ENCODE results near the gene TTLL11.

GRCh38 chr9:122128969-122129343 lies 35.8 kb upstream of the TTLL11 start:
- TF ChIP-seq MAX (IDR thresholded peaks at IDR 0.05) (no peak), TEAD4 (IDR thresholded peaks at IDR 0.05) (no peak), YY1 (IDR thresholded peaks at IDR 0.05; ENCODE audit: low read depth) (no peak), CEBPB (IDR thresholded peaks at IDR 0.05) (no peak), REST (IDR thresholded peaks at IDR 0.05; ENCODE audit: low read depth) (no peak), EP300 (IDR thresholded peaks at IDR 0.05; ENCODE audit: borderline replicate concordance) (no peak), RAD21 (IDR thresholded peaks at IDR 0.05; ENCODE audit: low read depth) (no peak), USF1 (IDR thresholded peaks at IDR 0.05) (no peak), ZBTB7A (IDR thresholded peaks at IDR 0.05; ENCODE audit: low read depth) (no peak)

All from Ishikawa (cell line).